ENCODE measurements around the gene THSD7A. TPM values are rescaled to one million over a fixed set of nuclear protein-coding genes. Genes with fewer than 3 reads are reported as not detected.

Gene THSD7A
- total and polyA plus RNA-seq, 2 of the 4 experiments (the other 2 are of a cell fraction) = 0.02 to 0.18 TPM

DNA sequence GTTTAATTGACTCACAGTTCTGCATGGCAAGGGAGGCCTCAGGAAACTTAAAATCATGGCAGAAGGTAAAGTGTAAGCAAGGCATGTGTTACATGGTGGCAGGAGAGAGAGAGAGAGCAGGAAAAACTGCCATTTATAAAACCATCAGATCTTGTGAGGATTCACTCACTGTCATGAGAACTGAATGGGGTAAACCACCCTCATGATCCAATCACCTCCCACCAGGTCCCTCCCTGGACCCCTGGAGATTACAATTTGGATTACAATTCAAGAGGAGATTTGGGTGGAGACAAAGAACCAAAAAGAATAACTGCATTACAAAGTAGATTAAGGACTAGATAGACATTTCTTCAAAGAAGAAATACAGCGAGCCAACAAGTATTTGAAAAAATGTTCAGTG is 324.1 kb downstream of the THSD7A start:
- POLR2A ChIA-PET (ENCODE audit: unreplicated experiment) = no interaction called here
- H3K18ac ChIP-seq (ENCODE audit: low read depth, low read length) = no peak overlapping the region
- no peak overlapping the region for H3K9ac ChIP-seq (ENCODE audit: low read depth, low read length)
- intact Hi-C loops (cut with micrococcal nuclease) = no loop called here
- no peak overlapping the region for H2BK15ac ChIP-seq (ENCODE audit: low read depth, low read length)
- no peaks in the 10 kb centered on the region for H3K36me3 ChIP-seq (ENCODE audit: control insufficient read depth, insufficient read depth, low read length)
- dilution Hi-C loops (cut with HindIII; ENCODE audit: low sequenced_read_pairs, unreplicated experiment) = no loop called here
- H3K9me1 ChIP-seq (ENCODE audit: insufficient read depth, low read length) = no peaks in the 10 kb centered on the region
- WGBS, 2 experiments (ENCODE audit: extremely low coverage in 2 of 2, insufficient read length in 1 of 2) = no CpG with 5 or more reads among the region's 1 CpG
- no peak overlapping the region for H3K56ac ChIP-seq (ENCODE audit: extremely low read depth, insufficient read depth, low read length)
- no peak overlapping the region for H4K5ac ChIP-seq (ENCODE audit: low read depth, low read length)
- in situ Hi-C loops (cut with MboI; ENCODE audit: low sequenced_read_pairs) = no loop called here
- H2BK5ac ChIP-seq (ENCODE audit: low read depth, low read length, poor library complexity, severe bottlenecking) = no peak overlapping the region
- H2BK20ac ChIP-seq (ENCODE audit: low read depth, low read length) = no peak overlapping the region
- H4K91ac ChIP-seq (ENCODE audit: insufficient read depth, low read depth, low read length) = no peak overlapping the region
- ATAC-seq (ENCODE audit: low read depth) (no peak), DNase-seq (no peak)
- TF ChIP-seq POLR2A (IDR thresholded peaks at IDR 0.05; ENCODE audit: low read depth, low read length) (no peak), BHLHE40 (IDR thresholded peaks at IDR 0.05; ENCODE audit: low read depth, low read length) (no peak), MAFK (IDR thresholded peaks at IDR 0.05; ENCODE audit: low read depth, low read length) (no peak), RFX5 (IDR thresholded peaks at IDR 0.05; ENCODE audit: low read depth, low read length) (no peak), RCOR1 (IDR thresholded peaks at IDR 0.05; ENCODE audit: insufficient replicate concordance, low read length) (no peak), CHD1 (IDR thresholded peaks at IDR 0.05; ENCODE audit: low read depth, low read length) (no peak), RAD21 (IDR thresholded peaks at IDR 0.05; ENCODE audit: low read length) (no peak), SMC3 (IDR thresholded peaks at IDR 0.05; ENCODE audit: low read depth, low read length) (no peak), MXI1 (IDR thresholded peaks at IDR 0.05; ENCODE audit: borderline replicate concordance, low read depth, low read length) (no peak), MAZ (IDR thresholded peaks at IDR 0.05; ENCODE audit: borderline replicate concordance, low read depth, low read length) (no peak), CEBPB (IDR thresholded peaks at IDR 0.05; ENCODE audit: low read depth, low read length) (no peak), FOS (IDR thresholded peaks at IDR 0.05; ENCODE audit: low read depth, low read length) (no peak), NFE2L2 (IDR thresholded peaks at IDR 0.05; ENCODE audit: low read depth, low read length) (no peak)
- TF ChIP-seq, protein P1, sequence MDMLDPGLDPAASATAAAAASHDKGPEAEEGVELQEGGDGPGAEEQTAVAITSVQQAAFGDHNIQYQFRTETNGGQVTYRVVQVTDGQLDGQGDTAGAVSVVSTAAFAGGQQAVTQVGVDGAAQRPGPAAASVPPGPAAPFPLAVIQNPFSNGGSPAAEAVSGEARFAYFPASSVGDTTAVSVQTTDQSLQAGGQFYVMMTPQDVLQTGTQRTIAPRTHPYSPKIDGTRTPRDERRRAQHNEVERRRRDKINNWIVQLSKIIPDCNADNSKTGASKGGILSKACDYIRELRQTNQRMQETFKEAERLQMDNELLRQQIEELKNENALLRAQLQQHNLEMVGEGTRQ (IDR thresholded peaks at IDR 0.05; ENCODE audit: low read depth, low read length) = no peak
- TF ChIP-seq, protein P2, sequence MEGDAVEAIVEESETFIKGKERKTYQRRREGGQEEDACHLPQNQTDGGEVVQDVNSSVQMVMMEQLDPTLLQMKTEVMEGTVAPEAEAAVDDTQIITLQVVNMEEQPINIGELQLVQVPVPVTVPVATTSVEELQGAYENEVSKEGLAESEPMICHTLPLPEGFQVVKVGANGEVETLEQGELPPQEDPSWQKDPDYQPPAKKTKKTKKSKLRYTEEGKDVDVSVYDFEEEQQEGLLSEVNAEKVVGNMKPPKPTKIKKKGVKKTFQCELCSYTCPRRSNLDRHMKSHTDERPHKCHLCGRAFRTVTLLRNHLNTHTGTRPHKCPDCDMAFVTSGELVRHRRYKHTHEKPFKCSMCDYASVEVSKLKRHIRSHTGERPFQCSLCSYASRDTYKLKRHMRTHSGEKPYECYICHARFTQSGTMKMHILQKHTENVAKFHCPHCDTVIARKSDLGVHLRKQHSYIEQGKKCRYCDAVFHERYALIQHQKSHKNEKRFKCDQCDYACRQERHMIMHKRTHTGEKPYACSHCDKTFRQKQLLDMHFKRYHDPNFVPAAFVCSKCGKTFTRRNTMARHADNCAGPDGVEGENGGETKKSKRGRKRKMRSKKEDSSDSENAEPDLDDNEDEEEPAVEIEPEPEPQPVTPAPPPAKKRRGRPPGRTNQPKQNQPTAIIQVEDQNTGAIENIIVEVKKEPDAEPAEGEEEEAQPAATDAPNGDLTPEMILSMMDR (conservative IDR thresholded peaks at IDR 0.05; ENCODE audit: low read depth, low read length) = no peak
- TF ChIP-seq, protein P3, sequence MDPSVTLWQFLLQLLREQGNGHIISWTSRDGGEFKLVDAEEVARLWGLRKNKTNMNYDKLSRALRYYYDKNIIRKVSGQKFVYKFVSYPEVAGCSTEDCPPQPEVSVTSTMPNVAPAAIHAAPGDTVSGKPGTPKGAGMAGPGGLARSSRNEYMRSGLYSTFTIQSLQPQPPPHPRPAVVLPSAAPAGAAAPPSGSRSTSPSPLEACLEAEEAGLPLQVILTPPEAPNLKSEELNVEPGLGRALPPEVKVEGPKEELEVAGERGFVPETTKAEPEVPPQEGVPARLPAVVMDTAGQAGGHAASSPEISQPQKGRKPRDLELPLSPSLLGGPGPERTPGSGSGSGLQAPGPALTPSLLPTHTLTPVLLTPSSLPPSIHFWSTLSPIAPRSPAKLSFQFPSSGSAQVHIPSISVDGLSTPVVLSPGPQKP (IDR thresholded peaks at IDR 0.05; ENCODE audit: borderline replicate concordance, low read depth, low read length) = no peak
- no peaks in the 10 kb centered on the region for H3K9me3 ChIP-seq (ENCODE audit: control insufficient read depth, insufficient read depth, low read length)
- no peaks in the 10 kb centered on the region for H3K4me1 ChIP-seq (ENCODE audit: control insufficient read depth, insufficient read depth, low read length)
- no peak overlapping the region for H2AK5ac ChIP-seq (ENCODE audit: low read depth, low read length)
- no peaks in the 10 kb centered on the region for H4K20me1 ChIP-seq (ENCODE audit: insufficient read depth, low read length)
- H3K23ac ChIP-seq (ENCODE audit: low read depth, low read length) = no peak overlapping the region
- H3K4me2 ChIP-seq (ENCODE audit: low read depth, low read length) = no peak overlapping the region
- no peak overlapping the region for H2BK120ac ChIP-seq (ENCODE audit: low read depth, low read length)
- no peak overlapping the region for H3K14ac ChIP-seq (replicated peaks; ENCODE audit: low read depth, low read length)
- H4K8ac ChIP-seq (ENCODE audit: low read depth in 2 of 2, low read length in 2 of 2) = no peak overlapping the region
- H3K27me3 ChIP-seq (ENCODE audit: control insufficient read depth, insufficient read depth, low read length) = no peaks in the 10 kb centered on the region
- H2AFZ ChIP-seq (replicated peaks; ENCODE audit: low read length, poor library complexity) = no peak overlapping the region
- H3K79me1 ChIP-seq (ENCODE audit: low read depth in 1 of 2, low read length in 2 of 2) = no peaks in the 10 kb centered on the region
- no peak overlapping the region for H3K27ac ChIP-seq (ENCODE audit: insufficient read depth, low read length)
- BruUV-seq (replicated peaks) = no TSS peak
- no peak overlapping the region for H3K4ac ChIP-seq (ENCODE audit: low read depth, low read length)
- H3K4me3 ChIP-seq (ENCODE audit: insufficient read depth, low read depth, low read length) = no peak overlapping the region
- H2AK9ac ChIP-seq (replicated peaks; ENCODE audit: low read depth, low read length, poor library complexity) = no peak overlapping the region
- CTCF ChIA-PET = no interaction called here

All from IMR-90 (cell line).